HG02938 (cell line): ENCODE measurements around the gene LSMEM2.

Experiments used
- ATAC-seq: cut with Tn5 transposase; IDR thresholded peaks from one replicate; pipeline ENCODE4 v1.9.1; 2021; ENCODE audit warnings: mild to moderate bottlenecking, moderate library complexity; ENCODE audit not compliant: unreplicated experiment

Gene LSMEM2

GRCh38 chr3:50337175-50337861 is 58.4 kb downstream of the LSMEM2 start:
- peak; percentile 68 for ATAC-seq
